GM12878 (cell line): ENCODE measurements around the gene DDX10. TPM values are rescaled to one million over a fixed set of nuclear protein-coding genes. Genes with fewer than 3 reads are reported as not detected.

Experiments
- ATAC-seq: fragments of 200-7000 bp; cut with Tn5 transposase; 3 replicates; pipeline ENCODE4 v1.9.1; 2020; ENCODE audit warnings: mild to moderate bottlenecking, moderate library complexity
- BruUV-seq: library from RNA; stranded (reverse); fragments of 400-500 nt; replicated peaks from 2 replicates; lab custom pipeline; 2021; lab: Mats Ljungman, UMichigan
- CTCF ChIA-PET: fragments of 300-600 bp; sonication (Branson Sonifier 250); formaldehyde crosslinking; extraction: SDS; loops from one replicate; lab custom pipeline; 2021; ENCODE audit warnings: inconsistent platforms; lab: Yijun Ruan, JAX
- POLR2A ChIA-PET: fragments of 350-600 bp; formaldehyde crosslinking; extraction: SDS; loops from one replicate; lab custom pipeline; 2021; ENCODE audit warnings: inconsistent platforms; lab: Charles Lee
- RAD21 ChIA-PET: fragments of 300-600 bp; sonication (Branson Sonifier 250); formaldehyde crosslinking; loops from one replicate; lab custom pipeline; 2023; ENCODE audit warnings: antibody characterized with exemption; ENCODE audit not compliant: unreplicated experiment; lab: Charles Lee
- SMC1A ChIA-PET: fragments of 300-600 bp; sonication (Branson Sonifier 250); formaldehyde crosslinking; loops from one replicate; lab custom pipeline; 2023; ENCODE audit not compliant: unreplicated experiment, uncharacterized antibody; lab: Charles Lee
- DNase-seq: peaks from one replicate; pipeline ENCODE4 v3.0.0-alpha.2; 2011; ENCODE audit warnings: low read depth, low spot score
- FAIRE-seq: peaks from 3 replicates; lab custom pipeline; 2011; peaks lifted over from hg19 to GRCh38; lab: Jason Lieb, UNC
- H2AFZ ChIP-seq: 2 replicates; pipeline ENCODE4 v1.6.0; 2011; ENCODE audit warnings: low read depth, low read length, control low read depth; ENCODE audit not compliant: control insufficient read depth
- H3K27ac ChIP-seq: 2 replicates; pipeline ENCODE4 v1.5.1; 2011; ENCODE audit warnings: control low read depth; ENCODE audit not compliant: control insufficient read depth, insufficient read depth
- H3K27me3 ChIP-seq, 2 experiments: replicated peaks in 1 of 2; 2 replicates each; pipeline versions ENCODE4 v1.6.0 to v1.6.1; 2011; ENCODE audit warnings: low read length in 1 of 2; ENCODE audit not compliant: control insufficient read depth in 2 of 2, insufficient read depth in 2 of 2
- H3K36me3 ChIP-seq, 2 experiments: 2 replicates each; pipeline ENCODE4 v1.5.1; 2011; ENCODE audit warnings: low read length in 1 of 2; ENCODE audit not compliant: control insufficient read depth in 2 of 2, insufficient read depth in 2 of 2
- H3K4me1 ChIP-seq: 2 replicates; pipeline ENCODE4 v1.6.1; 2011; ENCODE audit warnings: mild to moderate bottlenecking, low read length, moderate library complexity, mixed read lengths; ENCODE audit not compliant: control insufficient read depth, insufficient read depth
- H3K4me2 ChIP-seq: 2 replicates; pipeline ENCODE4 v1.6.0; 2011; ENCODE audit warnings: control low read depth; ENCODE audit not compliant: control insufficient read depth, insufficient read depth
- H3K4me3 ChIP-seq: fragments of 200-600 bp; sonication (generic); 2 replicates; pipeline ENCODE4 v1.5.1; 2016
- H3K79me2 ChIP-seq: 2 replicates; pipeline ENCODE4 v1.6.0; 2011; ENCODE audit warnings: low read length; ENCODE audit not compliant: control insufficient read depth, insufficient read depth
- H3K9ac ChIP-seq: 2 replicates; pipeline ENCODE4 v1.8.0; 2011; ENCODE audit warnings: low read length, control low read depth, mixed read lengths; ENCODE audit not compliant: control insufficient read depth, insufficient read depth
- H3K9me3 ChIP-seq: replicated peaks from 3 replicates; pipeline ENCODE4 v1.5.1; 2011; ENCODE audit warnings: mild to moderate bottlenecking, low read length; ENCODE audit not compliant: control insufficient read depth, insufficient read depth
- H4K20me1 ChIP-seq: 2 replicates; pipeline ENCODE4 v1.6.0; 2011; ENCODE audit not compliant: control insufficient read depth, insufficient read depth
- BACH1 ChIP-seq: fragments of 450-650 bp; IDR thresholded peaks from 2 replicates; pipeline ENCODE4 v1.6.1; 2017; ENCODE audit warnings: mild to moderate bottlenecking, borderline replicate concordance
- BMI1 ChIP-seq: fragments of 450-650 bp; IDR thresholded peaks from 2 replicates; pipeline ENCODE4 v1.6.1; 2016; ENCODE audit warnings: mild to moderate bottlenecking, moderate library complexity, borderline replicate concordance
- CHD4 ChIP-seq: fragments of 200-600 bp; sonication (generic); IDR thresholded peaks from 2 replicates; pipeline ENCODE4 v1.6.1; 2016; ENCODE audit warnings: mild to moderate bottlenecking
- EZH2 ChIP-seq: IDR thresholded peaks from 2 replicates; pipeline ENCODE4 v1.6.1; 2012; ENCODE audit warnings: low read depth, mild to moderate bottlenecking, control low read depth, inconsistent platforms, low read length, borderline replicate concordance; ENCODE audit not compliant: control insufficient read depth
- FOS ChIP-seq: IDR thresholded peaks from 3 replicates; pipeline ENCODE4 v1.6.1; 2011; ENCODE audit warnings: borderline replicate concordance; ENCODE audit not compliant: insufficient read length; ENCODE audit errors: extremely low read depth
- JUNB ChIP-seq: IDR thresholded peaks from 2 replicates; pipeline ENCODE4 v1.6.1; 2016; ENCODE audit warnings: antibody characterized with exemption, mild to moderate bottlenecking
- MYB ChIP-seq: fragments of 150-350 bp; IDR thresholded peaks from 2 replicates; pipeline ENCODE4 v1.6.1; 2014; ENCODE audit warnings: mild to moderate bottlenecking, low read depth, low read length, borderline replicate concordance
- PML ChIP-seq: IDR thresholded peaks from 2 replicates; pipeline ENCODE4 v1.6.1; 2012; ENCODE audit warnings: low read length, inconsistent platforms
- POLR2AphosphoS5 ChIP-seq: IDR thresholded peaks from 2 replicates; pipeline ENCODE4 v1.6.1; 2011; ENCODE audit warnings: mild to moderate bottlenecking, low read length, inconsistent platforms
- POU2F2 ChIP-seq: IDR thresholded peaks from 3 replicates; pipeline ENCODE4 v1.6.1; 2011; ENCODE audit warnings: low read depth, mild to moderate bottlenecking, low read length, borderline replicate concordance
- RAD51 ChIP-seq: fragments of 450-650 bp; IDR thresholded peaks from 2 replicates; pipeline ENCODE4 v1.6.1; 2016; ENCODE audit warnings: moderate library complexity, mild to moderate bottlenecking, inconsistent platforms
- SIN3A ChIP-seq: IDR thresholded peaks from 2 replicates; pipeline ENCODE4 v1.6.1; 2012; ENCODE audit warnings: low read depth, low read length, improper control_type of control experiment
- TCF7 ChIP-seq: IDR thresholded peaks from 2 replicates; pipeline ENCODE4 v1.6.1; 2014; ENCODE audit warnings: antibody characterized with exemption, borderline replicate concordance
- ZNF274 ChIP-seq: IDR thresholded peaks from one replicate; pipeline ENCODE4 v1.8.0; 2011; ENCODE audit not compliant: insufficient read length, insufficient read depth
- WGBS: methylation state at CpG from one replicate; pipeline ENCODE4 v1.1.6; 2016; ENCODE audit warnings: low lambda C conversion rate; ENCODE audit not compliant: insufficient replicate concordance, insufficient coverage; ENCODE audit errors: missing lambda C conversion rate; 5-methylcytosine and 5-hydroxymethylcytosine counted together
- in situ Hi-C: fragments of 300-500 bp; cut with MboI; formaldehyde crosslinking; loops from 9 replicates; pipeline ENCODE4 v1.14.3; 2018; ENCODE audit warnings: mixed read lengths
- intact Hi-C: fragments of 100-400 bp; cut with micrococcal nuclease; formaldehyde crosslinking; loops from one replicate; pipeline ENCODE4 v1.14.2; 2022; ENCODE audit not compliant: unreplicated experiment
- polyA plus RNA-seq, 11 experiments: library from polyadenylated mRNA; depleted of rRNA in 4 of 11; unstranded in 6 of 11; stranded (reverse) in 5 of 11; fragments of >200 nt; fragmentation: Nextera tagmentation in 4 of 11; fragmentation: Illumina TruSeq in 1 of 11; extraction: Ambion mirVana in 4 of 11; extraction: Trizol in 1 of 11; gene quantifications; 1 replicate in 1 of 11; 2 replicates in 10 of 11; pipeline versions ENCODE4 v1.2.1 to v1.2.3, GENCODE V29; 2011 to 2016; ENCODE audit warnings: inconsistent platforms in 2 of 11, missing spikeins in 2 of 11, low read depth in 1 of 11
- total RNA-seq, 4 experiments: library from RNA; depleted of rRNA in 3 of 4; stranded (reverse); fragments of >200 nt in 3 of 4; fragmentation: Illumina TruSeq in 1 of 4; extraction: Trizol in 1 of 4; gene quantifications; 2 replicates each; pipeline versions ENCODE4 v1.2.1 to v1.2.3, GENCODE V29; 2013 to 2021
- TF ChIP-seq, protein P1 (sequence below): fragments of 450-650 bp; IDR thresholded peaks from 2 replicates; pipeline ENCODE4 v1.6.1; 2016; ENCODE audit warnings: mild to moderate bottlenecking, moderate library complexity, borderline replicate concordance
- TF ChIP-seq, protein P2 (sequence below): IDR thresholded peaks from 2 replicates; pipeline ENCODE4 v1.6.1; 2012; ENCODE audit warnings: improper control_type of control experiment, low read depth, low read length; ENCODE audit not compliant: insufficient replicate concordance

Gene DDX10
- total and polyA plus RNA-seq, 10 of the 15 experiments (the other 5 are each of a cell fraction or from before 2014, with no cell fraction given): 20.9 to 51.5 (median 31.9) TPM

DNA sequence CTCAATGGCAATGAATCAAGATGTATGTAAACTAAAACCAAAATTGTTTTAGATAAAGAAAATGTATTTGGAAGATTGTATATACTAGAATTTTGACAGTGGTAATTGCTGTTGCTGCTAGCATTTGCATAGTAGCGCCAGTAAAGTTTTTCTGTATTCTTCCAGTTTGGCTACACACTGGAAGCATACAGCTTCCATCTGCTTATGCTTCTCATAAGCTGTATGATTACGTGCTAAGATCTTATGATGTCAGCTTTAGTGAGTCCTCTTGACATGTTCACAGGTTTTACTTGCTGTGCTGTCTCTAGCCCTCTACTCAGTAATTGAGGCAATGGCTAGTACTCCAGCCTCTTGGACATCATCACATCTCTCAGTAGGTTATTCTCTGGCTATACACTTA, 256.3 kb downstream of the DDX10 start (continued):
- TF ChIP-seq, protein P1, sequence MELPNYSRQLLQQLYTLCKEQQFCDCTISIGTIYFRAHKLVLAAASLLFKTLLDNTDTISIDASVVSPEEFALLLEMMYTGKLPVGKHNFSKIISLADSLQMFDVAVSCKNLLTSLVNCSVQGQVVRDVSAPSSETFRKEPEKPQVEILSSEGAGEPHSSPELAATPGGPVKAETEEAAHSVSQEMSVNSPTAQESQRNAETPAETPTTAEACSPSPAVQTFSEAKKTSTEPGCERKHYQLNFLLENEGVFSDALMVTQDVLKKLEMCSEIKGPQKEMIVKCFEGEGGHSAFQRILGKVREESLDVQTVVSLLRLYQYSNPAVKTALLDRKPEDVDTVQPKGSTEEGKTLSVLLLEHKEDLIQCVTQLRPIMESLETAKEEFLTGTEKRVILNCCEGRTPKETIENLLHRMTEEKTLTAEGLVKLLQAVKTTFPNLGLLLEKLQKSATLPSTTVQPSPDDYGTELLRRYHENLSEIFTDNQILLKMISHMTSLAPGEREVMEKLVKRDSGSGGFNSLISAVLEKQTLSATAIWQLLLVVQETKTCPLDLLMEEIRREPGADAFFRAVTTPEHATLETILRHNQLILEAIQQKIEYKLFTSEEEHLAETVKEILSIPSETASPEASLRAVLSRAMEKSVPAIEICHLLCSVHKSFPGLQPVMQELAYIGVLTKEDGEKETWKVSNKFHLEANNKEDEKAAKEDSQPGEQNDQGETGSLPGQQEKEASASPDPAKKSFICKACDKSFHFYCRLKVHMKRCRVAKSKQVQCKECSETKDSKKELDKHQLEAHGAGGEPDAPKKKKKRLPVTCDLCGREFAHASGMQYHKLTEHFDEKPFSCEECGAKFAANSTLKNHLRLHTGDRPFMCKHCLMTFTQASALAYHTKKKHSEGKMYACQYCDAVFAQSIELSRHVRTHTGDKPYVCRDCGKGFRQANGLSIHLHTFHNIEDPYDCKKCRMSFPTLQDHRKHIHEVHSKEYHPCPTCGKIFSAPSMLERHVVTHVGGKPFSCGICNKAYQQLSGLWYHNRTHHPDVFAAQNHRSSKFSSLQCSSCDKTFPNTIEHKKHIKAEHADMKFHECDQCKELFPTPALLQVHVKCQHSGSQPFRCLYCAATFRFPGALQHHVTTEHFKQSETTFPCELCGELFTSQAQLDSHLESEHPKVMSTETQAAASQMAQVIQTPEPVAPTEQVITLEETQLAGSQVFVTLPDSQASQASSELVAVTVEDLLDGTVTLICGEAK: no peak
- no peak for TF ChIP-seq MYB

DNA sequence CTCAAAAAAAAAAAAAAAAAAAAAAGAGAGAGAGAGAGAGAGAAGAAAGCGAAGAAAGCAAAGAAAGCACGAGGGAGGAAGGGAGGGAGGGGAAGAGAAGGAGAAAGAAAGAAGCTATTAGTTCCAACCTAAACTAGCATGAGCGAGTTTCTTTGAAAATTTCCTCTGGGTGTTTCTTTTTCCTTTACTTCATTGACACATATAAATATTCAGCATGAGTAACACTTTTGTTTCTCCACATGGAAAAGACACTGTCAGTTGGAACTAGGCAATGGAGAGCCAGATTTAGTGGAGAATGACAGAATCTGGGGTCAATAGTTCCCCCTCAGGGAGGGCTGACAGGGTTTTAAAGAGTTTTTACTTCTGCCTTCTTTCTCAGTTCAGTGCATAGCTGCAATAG, 257.4 kb downstream of the DDX10 start:
- no peaks in the 10 kb centered on the region for H3K9me3 ChIP-seq
- DNase-seq (no peak), FAIRE-seq (no peak)
- intact Hi-C loops: no loop called here
- H3K9ac ChIP-seq: no peak overlapping the region
- no peaks in the 10 kb centered on the region for H3K4me1 ChIP-seq
- CTCF ChIA-PET: no interaction called here
- in situ Hi-C loops: no loop called here
- no peak for TF ChIP-seq SIN3A
- TF ChIP-seq PML: no peak
- no peak for TF ChIP-seq BMI1
- no peak for TF ChIP-seq TCF7
- no peak for TF ChIP-seq POU2F2
- TF ChIP-seq EZH2: no peak
- no peak for TF ChIP-seq BACH1
- TF ChIP-seq RAD51: no peak
- TF ChIP-seq, protein P2, sequence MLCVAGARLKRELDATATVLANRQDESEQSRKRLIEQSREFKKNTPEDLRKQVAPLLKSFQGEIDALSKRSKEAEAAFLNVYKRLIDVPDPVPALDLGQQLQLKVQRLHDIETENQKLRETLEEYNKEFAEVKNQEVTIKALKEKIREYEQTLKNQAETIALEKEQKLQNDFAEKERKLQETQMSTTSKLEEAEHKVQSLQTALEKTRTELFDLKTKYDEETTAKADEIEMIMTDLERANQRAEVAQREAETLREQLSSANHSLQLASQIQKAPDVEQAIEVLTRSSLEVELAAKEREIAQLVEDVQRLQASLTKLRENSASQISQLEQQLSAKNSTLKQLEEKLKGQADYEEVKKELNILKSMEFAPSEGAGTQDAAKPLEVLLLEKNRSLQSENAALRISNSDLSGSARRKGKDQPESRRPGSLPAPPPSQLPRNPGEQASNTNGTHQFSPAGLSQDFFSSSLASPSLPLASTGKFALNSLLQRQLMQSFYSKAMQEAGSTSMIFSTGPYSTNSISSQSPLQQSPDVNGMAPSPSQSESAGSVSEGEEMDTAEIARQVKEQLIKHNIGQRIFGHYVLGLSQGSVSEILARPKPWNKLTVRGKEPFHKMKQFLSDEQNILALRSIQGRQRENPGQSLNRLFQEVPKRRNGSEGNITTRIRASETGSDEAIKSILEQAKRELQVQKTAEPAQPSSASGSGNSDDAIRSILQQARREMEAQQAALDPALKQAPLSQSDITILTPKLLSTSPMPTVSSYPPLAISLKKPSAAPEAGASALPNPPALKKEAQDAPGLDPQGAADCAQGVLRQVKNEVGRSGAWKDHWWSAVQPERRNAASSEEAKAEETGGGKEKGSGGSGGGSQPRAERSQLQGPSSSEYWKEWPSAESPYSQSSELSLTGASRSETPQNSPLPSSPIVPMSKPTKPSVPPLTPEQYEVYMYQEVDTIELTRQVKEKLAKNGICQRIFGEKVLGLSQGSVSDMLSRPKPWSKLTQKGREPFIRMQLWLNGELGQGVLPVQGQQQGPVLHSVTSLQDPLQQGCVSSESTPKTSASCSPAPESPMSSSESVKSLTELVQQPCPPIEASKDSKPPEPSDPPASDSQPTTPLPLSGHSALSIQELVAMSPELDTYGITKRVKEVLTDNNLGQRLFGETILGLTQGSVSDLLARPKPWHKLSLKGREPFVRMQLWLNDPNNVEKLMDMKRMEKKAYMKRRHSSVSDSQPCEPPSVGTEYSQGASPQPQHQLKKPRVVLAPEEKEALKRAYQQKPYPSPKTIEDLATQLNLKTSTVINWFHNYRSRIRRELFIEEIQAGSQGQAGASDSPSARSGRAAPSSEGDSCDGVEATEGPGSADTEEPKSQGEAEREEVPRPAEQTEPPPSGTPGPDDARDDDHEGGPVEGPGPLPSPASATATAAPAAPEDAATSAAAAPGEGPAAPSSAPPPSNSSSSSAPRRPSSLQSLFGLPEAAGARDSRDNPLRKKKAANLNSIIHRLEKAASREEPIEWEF: no peak
- TF ChIP-seq CHD4: no peak
- TF ChIP-seq POLR2AphosphoS5: no peak
- no peak for TF ChIP-seq ZNF274
- no peak for TF ChIP-seq JUNB
- no peak for TF ChIP-seq FOS
- TF ChIP-seq, all 136 proteins: peak for 0
- H3K4me3 ChIP-seq: no peak overlapping the region
- no peaks in the 10 kb centered on the region for H3K79me2 ChIP-seq
- RAD21 ChIA-PET: no interaction called here
- H3K36me3 ChIP-seq: no peaks in the 10 kb centered on the region
- BruUV-seq: no TSS peak
- no peak overlapping the region for H2AFZ ChIP-seq
- SMC1A ChIA-PET: interaction anchor here (1.4 kb wide), 1 partner anchor 9 kb away, joined by 3 read pairs; no protein-coding TSS in a partner anchor
- no peak overlapping the region for H3K27ac ChIP-seq
- H3K4me2 ChIP-seq: no peak overlapping the region
- ATAC-seq: no peak
- POLR2A ChIA-PET: no interaction called here
- H4K20me1 ChIP-seq: no peaks in the 10 kb centered on the region
- no peaks in the 10 kb centered on the region for H3K27me3 ChIP-seq
- WGBS: 81% methylated on average over 2 of the region's 3 CpGs
